Stimulated activated CD8-positive, alpha-beta memory T cell treated with anti-CD3 and anti-CD28 coated beads, Interleukin-15, amount 100 ng/mL, for 48 hours (primary cell): Measurements from ENCODE around the gene TRIM64C.
"Not testable (repeated sequence)": the region's sequence is repeated elsewhere in the genome, so short reads cannot be mapped to it uniquely, and the experiment has no call there.

ENCODE experiments used
- DNase-seq, 2 donors: peaks; one replicate each; pipeline ENCODE4 v3.0.0-alpha.2; 2020; ENCODE audit warnings: low read depth in 2 of 2

The TRIM64C gene

DNA sequence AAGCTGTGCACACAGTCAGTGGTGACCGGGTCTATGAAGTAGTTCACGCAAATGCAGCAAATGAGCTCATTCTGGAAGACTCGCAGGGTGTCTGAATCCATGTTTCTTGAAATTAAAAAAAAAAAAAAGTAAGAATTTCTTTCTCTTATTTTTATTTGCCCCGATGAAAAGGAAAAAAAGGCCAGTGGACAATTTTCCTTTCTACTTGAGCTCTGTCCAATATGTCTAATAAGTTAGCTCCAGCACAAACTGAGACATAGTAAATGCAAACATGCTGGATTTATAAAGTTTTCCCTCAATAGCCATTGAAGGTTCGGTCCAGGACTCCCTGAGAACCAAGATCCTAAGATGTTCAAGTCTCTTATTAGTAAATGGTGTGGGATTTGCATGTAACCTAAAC is at the start of gene TRIM64C:
Gene TRIM64C (minus strand): TSS at position 101 of the 400 bp plus-strand sequence. CDS start 0 bp downstream, at position 101.
- not testable (repeated sequence) for DNase-seq

DNA sequence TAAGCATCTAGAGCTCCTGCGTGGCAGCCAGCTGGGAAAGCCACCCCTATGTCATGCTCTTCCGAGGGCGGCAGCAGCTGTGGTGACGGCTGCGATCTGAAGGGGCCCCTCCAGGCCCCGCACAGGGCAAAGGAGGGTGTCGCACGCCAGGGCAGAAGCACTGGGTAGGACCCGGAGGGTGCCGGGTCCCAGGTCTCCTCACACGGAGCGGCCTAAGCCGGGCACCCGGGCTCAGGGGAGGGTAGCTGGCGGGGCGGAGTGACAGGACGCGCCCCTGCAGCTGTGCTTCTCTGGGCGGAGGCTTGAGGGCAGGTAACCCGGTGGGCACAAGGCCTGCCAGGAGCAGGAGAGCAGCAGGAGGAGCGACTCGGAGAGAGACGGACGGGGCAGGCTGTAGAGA is 43.4 kb upstream of the TRIM64C start:
- DNase-seq = not testable (repeated sequence)

- DNase-seq = not testable (repeated sequence)
These were observed 11.0 kb upstream of the TRIM64C start for GRCh38 chr11:49069897-49070296.

GRCh38 chr11:49049821-49050220 is 9.1 kb downstream of the TRIM64C start:
- DNase-seq = not testable (repeated sequence)

- not testable (repeated sequence) for DNase-seq
These were observed 10.7 kb downstream of the TRIM64C start for GRCh38 chr11:49048229-49048628.

GRCh38 chr11:49028523-49028922 is 30.4 kb downstream of the TRIM64C start, which contains the start of gene TRIM49B:
TRIM49B (plus strand) TSS chr11:49028823; CDS start chr11:49031600, 2,777 bp downstream.
- not testable (repeated sequence) for DNase-seq
